ENCODE data around the gene CHSY1. TPM values are rescaled to one million over a fixed set of nuclear protein-coding genes. Genes with fewer than 3 reads are reported as not detected.

Gene CHSY1
- total RNA-seq, 1 experiment from 2014 or later: 59.1 TPM

DNA sequence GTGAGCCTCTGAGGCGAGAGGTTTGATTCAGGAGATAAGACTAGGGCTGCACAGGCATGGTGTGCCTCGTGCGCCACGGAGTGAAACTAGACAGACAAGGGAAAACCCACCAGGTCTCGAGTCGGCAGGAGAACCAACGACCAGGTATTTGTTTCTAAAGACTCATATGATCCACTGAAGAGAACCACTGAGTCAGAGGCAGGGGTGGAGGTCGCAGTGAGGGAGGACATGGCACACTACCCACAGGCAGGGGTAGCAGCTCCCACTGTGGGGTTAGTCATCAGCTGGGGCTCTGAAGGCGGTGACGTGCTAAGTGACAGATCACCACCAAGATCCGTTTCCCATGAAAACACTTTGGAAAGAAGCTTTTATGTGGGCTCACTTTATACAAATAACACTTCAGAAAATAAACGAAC lies 45.7 kb downstream of the CHSY1 start:
- H3K4me1 Mint-ChIP-seq: peaks cover 53% of the 10 kb centered on the region
- ATAC-seq (no peak), DNase-seq (ENCODE audit: low spot score) (no peak)
- CTCF ChIA-PET: no interaction called here
- no peaks in the 10 kb centered on the region for H3K27me3 Mint-ChIP-seq (ENCODE audit: low read depth)
- H3K36me3 Mint-ChIP-seq: peaks cover 3% of the 10 kb centered on the region; the same call in 1 of the 2 replicates
- TF ChIP-seq NR1H2 (CRISPR knock-in tag; IDR thresholded peaks at IDR 0.05): no peak
- TF ChIP-seq, protein P1, sequence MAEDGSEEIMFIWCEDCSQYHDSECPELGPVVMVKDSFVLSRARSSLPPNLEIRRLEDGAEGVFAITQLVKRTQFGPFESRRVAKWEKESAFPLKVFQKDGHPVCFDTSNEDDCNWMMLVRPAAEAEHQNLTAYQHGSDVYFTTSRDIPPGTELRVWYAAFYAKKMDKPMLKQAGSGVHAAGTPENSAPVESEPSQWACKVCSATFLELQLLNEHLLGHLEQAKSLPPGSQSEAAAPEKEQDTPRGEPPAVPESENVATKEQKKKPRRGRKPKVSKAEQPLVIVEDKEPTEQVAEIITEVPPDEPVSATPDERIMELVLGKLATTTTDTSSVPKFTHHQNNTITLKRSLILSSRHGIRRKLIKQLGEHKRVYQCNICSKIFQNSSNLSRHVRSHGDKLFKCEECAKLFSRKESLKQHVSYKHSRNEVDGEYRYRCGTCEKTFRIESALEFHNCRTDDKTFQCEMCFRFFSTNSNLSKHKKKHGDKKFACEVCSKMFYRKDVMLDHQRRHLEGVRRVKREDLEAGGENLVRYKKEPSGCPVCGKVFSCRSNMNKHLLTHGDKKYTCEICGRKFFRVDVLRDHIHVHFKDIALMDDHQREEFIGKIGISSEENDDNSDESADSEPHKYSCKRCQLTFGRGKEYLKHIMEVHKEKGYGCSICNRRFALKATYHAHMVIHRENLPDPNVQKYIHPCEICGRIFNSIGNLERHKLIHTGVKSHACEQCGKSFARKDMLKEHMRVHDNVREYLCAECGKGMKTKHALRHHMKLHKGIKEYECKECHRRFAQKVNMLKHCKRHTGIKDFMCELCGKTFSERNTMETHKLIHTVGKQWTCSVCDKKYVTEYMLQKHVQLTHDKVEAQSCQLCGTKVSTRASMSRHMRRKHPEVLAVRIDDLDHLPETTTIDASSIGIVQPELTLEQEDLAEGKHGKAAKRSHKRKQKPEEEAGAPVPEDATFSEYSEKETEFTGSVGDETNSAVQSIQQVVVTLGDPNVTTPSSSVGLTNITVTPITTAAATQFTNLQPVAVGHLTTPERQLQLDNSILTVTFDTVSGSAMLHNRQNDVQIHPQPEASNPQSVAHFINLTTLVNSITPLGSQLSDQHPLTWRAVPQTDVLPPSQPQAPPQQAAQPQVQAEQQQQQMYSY (CRISPR knock-in tag; IDR thresholded peaks at IDR 0.05): no peak
- TF ChIP-seq, protein P2, sequence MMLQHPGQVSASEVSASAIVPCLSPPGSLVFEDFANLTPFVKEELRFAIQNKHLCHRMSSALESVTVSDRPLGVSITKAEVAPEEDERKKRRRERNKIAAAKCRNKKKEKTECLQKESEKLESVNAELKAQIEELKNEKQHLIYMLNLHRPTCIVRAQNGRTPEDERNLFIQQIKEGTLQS (CRISPR knock-in tag; conservative IDR thresholded peaks at IDR 0.05): no peak
- TF ChIP-seq, protein P3, sequence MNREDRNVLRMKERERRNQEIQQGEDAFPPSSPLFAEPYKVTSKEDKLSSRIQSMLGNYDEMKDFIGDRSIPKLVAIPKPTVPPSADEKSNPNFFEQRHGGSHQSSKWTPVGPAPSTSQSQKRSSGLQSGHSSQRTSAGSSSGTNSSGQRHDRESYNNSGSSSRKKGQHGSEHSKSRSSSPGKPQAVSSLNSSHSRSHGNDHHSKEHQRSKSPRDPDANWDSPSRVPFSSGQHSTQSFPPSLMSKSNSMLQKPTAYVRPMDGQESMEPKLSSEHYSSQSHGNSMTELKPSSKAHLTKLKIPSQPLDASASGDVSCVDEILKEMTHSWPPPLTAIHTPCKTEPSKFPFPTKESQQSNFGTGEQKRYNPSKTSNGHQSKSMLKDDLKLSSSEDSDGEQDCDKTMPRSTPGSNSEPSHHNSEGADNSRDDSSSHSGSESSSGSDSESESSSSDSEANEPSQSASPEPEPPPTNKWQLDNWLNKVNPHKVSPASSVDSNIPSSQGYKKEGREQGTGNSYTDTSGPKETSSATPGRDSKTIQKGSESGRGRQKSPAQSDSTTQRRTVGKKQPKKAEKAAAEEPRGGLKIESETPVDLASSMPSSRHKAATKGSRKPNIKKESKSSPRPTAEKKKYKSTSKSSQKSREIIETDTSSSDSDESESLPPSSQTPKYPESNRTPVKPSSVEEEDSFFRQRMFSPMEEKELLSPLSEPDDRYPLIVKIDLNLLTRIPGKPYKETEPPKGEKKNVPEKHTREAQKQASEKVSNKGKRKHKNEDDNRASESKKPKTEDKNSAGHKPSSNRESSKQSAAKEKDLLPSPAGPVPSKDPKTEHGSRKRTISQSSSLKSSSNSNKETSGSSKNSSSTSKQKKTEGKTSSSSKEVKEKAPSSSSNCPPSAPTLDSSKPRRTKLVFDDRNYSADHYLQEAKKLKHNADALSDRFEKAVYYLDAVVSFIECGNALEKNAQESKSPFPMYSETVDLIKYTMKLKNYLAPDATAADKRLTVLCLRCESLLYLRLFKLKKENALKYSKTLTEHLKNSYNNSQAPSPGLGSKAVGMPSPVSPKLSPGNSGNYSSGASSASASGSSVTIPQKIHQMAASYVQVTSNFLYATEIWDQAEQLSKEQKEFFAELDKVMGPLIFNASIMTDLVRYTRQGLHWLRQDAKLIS (CRISPR knock-in tag; IDR thresholded peaks at IDR 0.05; ENCODE audit: borderline replicate concordance): no peak
- TF ChIP-seq TP53 (CRISPR knock-in tag; IDR thresholded peaks at IDR 0.05): no peak
- TF ChIP-seq ZNF232 (CRISPR knock-in tag; IDR thresholded peaks at IDR 0.05): no peak
- TF ChIP-seq, protein P4, sequence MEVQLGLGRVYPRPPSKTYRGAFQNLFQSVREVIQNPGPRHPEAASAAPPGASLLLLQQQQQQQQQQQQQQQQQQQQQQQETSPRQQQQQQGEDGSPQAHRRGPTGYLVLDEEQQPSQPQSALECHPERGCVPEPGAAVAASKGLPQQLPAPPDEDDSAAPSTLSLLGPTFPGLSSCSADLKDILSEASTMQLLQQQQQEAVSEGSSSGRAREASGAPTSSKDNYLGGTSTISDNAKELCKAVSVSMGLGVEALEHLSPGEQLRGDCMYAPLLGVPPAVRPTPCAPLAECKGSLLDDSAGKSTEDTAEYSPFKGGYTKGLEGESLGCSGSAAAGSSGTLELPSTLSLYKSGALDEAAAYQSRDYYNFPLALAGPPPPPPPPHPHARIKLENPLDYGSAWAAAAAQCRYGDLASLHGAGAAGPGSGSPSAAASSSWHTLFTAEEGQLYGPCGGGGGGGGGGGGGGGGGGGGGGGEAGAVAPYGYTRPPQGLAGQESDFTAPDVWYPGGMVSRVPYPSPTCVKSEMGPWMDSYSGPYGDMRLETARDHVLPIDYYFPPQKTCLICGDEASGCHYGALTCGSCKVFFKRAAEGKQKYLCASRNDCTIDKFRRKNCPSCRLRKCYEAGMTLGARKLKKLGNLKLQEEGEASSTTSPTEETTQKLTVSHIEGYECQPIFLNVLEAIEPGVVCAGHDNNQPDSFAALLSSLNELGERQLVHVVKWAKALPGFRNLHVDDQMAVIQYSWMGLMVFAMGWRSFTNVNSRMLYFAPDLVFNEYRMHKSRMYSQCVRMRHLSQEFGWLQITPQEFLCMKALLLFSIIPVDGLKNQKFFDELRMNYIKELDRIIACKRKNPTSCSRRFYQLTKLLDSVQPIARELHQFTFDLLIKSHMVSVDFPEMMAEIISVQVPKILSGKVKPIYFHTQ (CRISPR knock-in tag; IDR thresholded peaks at IDR 0.05): no peak
- TF ChIP-seq, protein P5, sequence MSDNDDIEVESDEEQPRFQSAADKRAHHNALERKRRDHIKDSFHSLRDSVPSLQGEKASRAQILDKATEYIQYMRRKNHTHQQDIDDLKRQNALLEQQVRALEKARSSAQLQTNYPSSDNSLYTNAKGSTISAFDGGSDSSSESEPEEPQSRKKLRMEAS (CRISPR knock-in tag; IDR thresholded peaks at IDR 0.05): no peak
- TF ChIP-seq GABPB1 (CRISPR knock-in tag; IDR thresholded peaks at IDR 0.05): no peak
- TF ChIP-seq, protein P6, sequence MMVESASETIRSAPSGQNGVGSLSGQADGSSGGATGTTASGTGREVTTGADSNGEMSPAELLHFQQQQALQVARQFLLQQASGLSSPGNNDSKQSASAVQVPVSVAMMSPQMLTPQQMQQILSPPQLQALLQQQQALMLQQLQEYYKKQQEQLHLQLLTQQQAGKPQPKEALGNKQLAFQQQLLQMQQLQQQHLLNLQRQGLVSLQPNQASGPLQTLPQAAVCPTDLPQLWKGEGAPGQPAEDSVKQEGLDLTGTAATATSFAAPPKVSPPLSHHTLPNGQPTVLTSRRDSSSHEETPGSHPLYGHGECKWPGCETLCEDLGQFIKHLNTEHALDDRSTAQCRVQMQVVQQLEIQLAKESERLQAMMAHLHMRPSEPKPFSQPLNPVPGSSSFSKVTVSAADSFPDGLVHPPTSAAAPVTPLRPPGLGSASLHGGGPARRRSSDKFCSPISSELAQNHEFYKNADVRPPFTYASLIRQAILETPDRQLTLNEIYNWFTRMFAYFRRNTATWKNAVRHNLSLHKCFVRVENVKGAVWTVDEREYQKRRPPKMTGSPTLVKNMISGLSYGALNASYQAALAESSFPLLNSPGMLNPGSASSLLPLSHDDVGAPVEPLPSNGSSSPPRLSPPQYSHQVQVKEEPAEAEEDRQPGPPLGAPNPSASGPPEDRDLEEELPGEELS (CRISPR knock-in tag; IDR thresholded peaks at IDR 0.05): no peak
- TF ChIP-seq ZNF121 (CRISPR knock-in tag; IDR thresholded peaks at IDR 0.05): no peak
- TF ChIP-seq, protein P7, sequence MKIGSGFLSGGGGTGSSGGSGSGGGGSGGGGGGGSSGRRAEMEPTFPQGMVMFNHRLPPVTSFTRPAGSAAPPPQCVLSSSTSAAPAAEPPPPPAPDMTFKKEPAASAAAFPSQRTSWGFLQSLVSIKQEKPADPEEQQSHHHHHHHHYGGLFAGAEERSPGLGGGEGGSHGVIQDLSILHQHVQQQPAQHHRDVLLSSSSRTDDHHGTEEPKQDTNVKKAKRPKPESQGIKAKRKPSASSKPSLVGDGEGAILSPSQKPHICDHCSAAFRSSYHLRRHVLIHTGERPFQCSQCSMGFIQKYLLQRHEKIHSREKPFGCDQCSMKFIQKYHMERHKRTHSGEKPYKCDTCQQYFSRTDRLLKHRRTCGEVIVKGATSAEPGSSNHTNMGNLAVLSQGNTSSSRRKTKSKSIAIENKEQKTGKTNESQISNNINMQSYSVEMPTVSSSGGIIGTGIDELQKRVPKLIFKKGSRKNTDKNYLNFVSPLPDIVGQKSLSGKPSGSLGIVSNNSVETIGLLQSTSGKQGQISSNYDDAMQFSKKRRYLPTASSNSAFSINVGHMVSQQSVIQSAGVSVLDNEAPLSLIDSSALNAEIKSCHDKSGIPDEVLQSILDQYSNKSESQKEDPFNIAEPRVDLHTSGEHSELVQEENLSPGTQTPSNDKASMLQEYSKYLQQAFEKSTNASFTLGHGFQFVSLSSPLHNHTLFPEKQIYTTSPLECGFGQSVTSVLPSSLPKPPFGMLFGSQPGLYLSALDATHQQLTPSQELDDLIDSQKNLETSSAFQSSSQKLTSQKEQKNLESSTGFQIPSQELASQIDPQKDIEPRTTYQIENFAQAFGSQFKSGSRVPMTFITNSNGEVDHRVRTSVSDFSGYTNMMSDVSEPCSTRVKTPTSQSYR (CRISPR knock-in tag; IDR thresholded peaks at IDR 0.05): no peak
- TF ChIP-seq ZBTB21 (CRISPR knock-in tag; IDR thresholded peaks at IDR 0.05; ENCODE audit: borderline replicate concordance): no peak
- TF ChIP-seq, protein P8, sequence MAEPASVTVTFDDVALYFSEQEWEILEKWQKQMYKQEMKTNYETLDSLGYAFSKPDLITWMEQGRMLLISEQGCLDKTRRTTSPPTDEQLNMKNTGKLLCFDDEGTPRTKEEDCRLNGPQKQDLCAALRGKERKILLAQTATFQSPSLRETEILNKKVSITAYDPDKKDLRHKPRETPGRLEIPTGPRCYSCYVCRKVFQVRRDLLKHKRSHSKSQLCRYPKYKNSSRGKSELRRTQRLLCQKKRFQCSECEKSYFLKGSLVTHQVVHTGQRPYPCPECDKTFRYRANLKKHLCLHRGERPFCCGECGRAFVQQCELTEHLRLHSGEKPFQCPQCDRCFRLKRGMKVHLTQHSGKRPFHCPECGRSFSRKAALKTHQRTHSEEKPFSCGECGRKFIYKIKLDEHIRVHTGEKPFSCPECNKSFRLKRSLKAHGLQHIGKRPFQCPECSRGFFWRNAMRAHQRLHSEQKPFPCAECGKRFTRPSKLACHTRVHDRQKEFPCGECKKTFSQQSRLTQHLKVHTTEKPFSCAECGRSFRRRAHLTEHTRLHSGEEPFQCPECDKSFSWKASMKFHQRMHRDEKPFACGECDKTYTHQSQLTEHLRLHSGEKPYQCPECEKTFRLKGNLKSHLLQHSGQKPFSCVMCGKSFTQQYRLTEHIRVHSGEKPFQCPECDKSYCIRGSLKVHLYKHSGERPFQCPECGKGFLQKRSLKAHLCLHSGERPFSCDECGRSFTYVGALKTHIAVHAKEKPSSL (CRISPR knock-in tag; conservative IDR thresholded peaks at IDR 0.05): no peak
- TF ChIP-seq ZNF263 (CRISPR knock-in tag; IDR thresholded peaks at IDR 0.05; ENCODE audit: low read depth): no peak
- no peak for TF ChIP-seq ZNF423 (CRISPR knock-in tag; IDR thresholded peaks at IDR 0.05)
- TF ChIP-seq, protein P9, sequence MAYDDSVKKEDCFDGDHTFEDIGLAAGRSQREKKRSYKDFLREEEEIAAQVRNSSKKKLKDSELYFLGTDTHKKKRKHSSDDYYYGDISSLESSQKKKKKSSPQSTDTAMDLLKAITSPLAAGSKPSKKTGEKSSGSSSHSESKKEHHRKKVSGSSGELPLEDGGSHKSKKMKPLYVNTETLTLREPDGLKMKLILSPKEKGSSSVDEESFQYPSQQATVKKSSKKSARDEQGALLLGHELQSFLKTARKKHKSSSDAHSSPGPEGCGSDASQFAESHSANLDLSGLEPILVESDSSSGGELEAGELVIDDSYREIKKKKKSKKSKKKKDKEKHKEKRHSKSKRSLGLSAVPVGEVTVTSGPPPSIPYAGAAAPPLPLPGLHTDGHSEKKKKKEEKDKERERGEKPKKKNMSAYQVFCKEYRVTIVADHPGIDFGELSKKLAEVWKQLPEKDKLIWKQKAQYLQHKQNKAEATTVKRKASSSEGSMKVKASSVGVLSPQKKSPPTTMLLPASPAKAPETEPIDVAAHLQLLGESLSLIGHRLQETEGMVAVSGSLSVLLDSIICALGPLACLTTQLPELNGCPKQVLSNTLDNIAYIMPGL (CRISPR knock-in tag; IDR thresholded peaks at IDR 0.05): no peak
- H3K9me3 Mint-ChIP-seq: no peaks in the 10 kb centered on the region
- no peak overlapping the region for H3K4me3 Mint-ChIP-seq
- H3K27ac Mint-ChIP-seq: peak overlapping the region; percentile 60
- POLR2A ChIA-PET: no interaction called here

Measured in WTC11 (cell line).